ENCODE results near the gene TMEM123.

TMEM123 gene

DNA sequence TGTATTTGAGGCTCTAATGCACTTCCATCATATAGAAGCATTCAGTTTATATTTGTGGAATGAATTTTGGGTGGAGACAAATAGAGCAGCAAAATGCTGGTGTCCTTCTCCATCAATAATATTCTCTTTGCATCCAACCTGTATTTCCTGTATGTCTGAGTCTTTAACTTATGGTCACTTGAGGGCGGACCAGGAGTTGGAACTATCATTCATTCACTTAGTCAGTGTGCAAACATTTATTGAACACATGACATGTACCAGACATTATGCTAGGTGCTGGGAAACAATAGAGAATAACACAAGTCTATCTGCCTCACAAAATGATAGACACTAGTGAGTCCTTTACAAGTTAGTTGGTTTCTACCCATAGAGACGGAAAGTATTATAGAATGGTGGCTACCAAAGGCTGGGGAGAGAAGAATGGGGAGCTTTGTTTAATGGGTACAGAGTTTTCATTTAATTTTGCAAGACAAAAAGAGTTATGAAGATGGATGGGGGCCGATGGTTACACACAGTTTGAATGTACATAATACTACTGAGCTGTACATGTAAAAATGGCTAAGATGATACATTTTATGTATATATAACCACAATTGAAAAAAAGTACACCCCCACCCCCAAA, 4.6 kb upstream of the TMEM123 start:
- no peak for DNase-seq (ENCODE audit: extremely low read depth, low read depth)
- TF ChIP-seq, protein P1, sequence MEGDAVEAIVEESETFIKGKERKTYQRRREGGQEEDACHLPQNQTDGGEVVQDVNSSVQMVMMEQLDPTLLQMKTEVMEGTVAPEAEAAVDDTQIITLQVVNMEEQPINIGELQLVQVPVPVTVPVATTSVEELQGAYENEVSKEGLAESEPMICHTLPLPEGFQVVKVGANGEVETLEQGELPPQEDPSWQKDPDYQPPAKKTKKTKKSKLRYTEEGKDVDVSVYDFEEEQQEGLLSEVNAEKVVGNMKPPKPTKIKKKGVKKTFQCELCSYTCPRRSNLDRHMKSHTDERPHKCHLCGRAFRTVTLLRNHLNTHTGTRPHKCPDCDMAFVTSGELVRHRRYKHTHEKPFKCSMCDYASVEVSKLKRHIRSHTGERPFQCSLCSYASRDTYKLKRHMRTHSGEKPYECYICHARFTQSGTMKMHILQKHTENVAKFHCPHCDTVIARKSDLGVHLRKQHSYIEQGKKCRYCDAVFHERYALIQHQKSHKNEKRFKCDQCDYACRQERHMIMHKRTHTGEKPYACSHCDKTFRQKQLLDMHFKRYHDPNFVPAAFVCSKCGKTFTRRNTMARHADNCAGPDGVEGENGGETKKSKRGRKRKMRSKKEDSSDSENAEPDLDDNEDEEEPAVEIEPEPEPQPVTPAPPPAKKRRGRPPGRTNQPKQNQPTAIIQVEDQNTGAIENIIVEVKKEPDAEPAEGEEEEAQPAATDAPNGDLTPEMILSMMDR (IDR thresholded peaks at IDR 0.05; ENCODE audit: low read depth, low read length) = no peak

DNA sequence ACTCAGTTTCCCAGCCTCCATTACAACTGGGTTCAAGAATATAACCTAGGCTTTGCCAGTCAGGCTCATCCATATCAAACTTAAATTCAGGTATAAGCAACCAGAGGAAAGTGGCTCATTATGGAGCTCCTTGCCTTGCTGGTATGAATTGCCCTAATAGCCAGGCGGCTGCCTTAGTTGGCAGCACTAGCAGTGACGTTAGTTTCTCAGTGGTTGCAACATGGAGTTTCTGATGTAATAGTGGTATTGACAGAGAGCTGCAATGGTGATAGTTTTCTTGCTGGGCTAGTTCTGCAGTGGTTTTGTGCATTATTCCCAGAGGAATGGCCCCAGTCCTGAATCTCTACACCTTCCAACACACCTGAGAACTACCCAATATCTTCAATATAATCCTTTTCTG, 3.8 kb upstream of the TMEM123 start:
- DNase-seq (ENCODE audit: extremely low read depth, low read depth) = no peak
- TF ChIP-seq, protein P1 (IDR thresholded peaks at IDR 0.05; ENCODE audit: low read depth, low read length) = no peak

DNA sequence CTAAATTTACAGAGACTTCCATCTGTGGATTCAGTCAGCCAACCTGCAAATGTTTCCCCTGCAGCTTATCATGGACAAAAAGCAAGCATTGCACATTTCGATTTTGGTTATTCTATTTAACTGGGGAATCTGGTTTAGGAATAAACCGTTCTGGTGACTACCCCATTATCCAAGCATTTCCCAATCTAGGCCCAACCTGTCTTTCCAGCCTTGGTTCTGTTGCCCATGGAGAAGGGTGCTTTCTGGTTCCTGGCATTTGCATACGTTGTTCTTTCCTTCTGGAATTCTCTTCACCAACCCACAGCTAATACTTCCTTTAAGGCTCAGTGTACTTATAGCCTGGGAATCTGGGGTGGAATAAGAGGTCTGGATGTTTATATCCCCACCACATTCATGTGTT, 1.4 kb upstream of the TMEM123 start:
- TF ChIP-seq, protein P1 (IDR thresholded peaks at IDR 0.05; ENCODE audit: low read depth, low read length) = no peak
- no peak for DNase-seq (ENCODE audit: extremely low read depth, low read depth)

DNA sequence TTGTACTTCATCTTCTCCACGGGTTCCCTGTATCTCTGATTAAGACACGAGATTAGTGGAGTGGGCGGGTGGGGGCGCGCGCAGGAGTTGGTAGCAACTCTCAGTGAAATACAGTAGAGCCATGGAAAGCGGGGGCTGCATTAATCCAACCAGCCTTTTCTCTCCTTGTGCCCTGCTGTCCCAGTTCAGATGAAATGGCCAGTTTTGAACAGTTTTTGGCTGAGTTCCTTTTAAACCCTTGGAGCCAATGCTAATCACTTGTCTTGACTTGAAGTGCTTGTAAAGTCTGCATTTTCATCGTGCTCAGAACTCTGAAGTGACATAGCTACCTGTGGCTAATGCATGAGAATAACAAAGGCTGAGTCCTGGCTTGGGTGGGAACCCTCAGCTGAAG, 734 bp upstream of the TMEM123 start:
- DNase-seq (ENCODE audit: extremely low read depth, low read depth) = no peak
- TF ChIP-seq, protein P1 (IDR thresholded peaks at IDR 0.05; ENCODE audit: low read depth, low read length) = no peak

DNA sequence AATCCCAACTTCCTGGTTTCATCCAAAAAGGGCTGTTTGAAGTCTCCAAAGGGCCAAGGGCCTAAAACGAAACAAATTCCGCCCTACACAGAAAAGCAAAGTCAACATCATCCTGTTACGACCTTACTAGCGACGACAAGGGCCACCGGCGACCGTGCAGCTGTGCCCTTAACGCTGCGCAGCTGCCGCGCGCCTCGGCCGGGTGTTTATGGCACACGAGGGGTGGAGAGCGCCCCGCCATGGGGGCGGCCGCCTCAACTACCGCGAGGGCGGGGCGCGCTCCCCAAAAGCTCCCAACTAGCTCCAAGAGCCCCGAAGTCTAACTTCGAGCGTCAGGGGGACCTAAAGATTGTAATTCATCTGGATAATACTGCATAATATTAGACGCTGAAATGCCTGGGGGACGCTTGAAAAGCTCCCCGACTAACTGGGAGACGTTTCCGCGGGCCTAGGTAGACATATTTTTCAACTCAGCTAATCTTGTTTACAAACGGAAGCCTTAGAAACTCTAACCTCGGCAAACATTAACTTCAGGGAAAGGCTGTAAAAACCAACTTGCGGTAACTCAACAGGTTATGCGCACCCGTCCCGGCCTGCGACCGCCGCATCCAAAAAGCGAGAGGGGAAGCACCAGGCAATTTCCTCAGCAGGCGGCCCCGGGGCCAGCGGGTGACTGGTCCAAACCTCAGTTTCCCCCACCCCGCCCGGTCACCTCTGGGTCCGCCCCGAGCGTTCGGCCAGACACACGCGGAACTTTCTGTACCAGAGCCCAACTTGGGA, 694 bp downstream of the TMEM123 start:
- TF ChIP-seq, protein P1 (IDR thresholded peaks at IDR 0.05; ENCODE audit: low read depth, low read length) = peak; percentile 17
- DNase-seq (ENCODE audit: extremely low read depth, low read depth) = no peak

DNA sequence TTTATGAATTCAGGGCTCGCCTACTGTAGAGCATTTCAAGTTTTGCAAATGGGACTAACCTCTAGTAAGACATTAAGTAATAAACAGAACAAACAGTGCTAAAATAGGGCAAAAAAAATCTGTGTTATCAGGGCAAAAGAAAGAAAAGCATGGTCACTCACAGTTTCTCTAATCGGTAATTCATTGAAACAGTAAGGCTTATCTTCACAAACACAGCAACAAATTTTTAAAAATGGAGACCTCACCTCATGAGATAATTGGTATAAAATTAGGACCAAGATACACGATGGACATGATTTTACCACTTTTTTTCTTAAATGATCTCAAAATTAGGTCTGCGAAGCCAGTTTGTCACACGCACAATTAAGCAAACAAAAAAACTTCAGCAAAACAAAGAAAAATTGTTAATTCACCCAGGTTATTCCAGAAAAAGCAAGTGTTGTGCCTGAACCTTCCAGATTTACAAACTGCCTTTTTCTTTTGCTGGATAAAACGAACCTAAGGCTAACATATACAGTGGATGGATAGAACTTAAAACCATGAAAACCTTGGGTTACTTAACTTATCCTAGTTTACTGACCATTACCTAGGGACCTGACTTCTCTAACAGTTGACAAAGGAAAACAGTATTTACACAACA, 1.4 kb downstream of the TMEM123 start:
- TF ChIP-seq, protein P1 (IDR thresholded peaks at IDR 0.05; ENCODE audit: low read depth, low read length) = no peak
- DNase-seq (ENCODE audit: extremely low read depth, low read depth) = no peak

Data from AG09319 (cell line).